DND-41 (cell line): Measurements from ENCODE around the gene NPEPL1.

Source experiments
- CTCF ChIP-seq: IDR thresholded peaks from 2 replicates; pipeline ENCODE4 v1.5.1; 2012; ENCODE audit warnings: borderline replicate concordance, low read length, moderate library complexity, mild to moderate bottlenecking; ENCODE audit not compliant: poor library complexity, severe bottlenecking; ENCODE audit errors: extremely low read depth
- EZH2 ChIP-seq: IDR thresholded peaks from 3 replicates; pipeline ENCODE4 v1.6.1; 2012; ENCODE audit warnings: borderline replicate concordance, low read depth, mild to moderate bottlenecking, moderate library complexity, low read length, inconsistent platforms; ENCODE audit not compliant: severe bottlenecking

GRCh38 chr20:58698741-58699622 is 6.4 kb downstream of the NPEPL1 start:
- TF ChIP-seq CTCF, result no peak
- no peak for TF ChIP-seq EZH2
